Measurements from ENCODE around the gene REEP2.

DNA sequence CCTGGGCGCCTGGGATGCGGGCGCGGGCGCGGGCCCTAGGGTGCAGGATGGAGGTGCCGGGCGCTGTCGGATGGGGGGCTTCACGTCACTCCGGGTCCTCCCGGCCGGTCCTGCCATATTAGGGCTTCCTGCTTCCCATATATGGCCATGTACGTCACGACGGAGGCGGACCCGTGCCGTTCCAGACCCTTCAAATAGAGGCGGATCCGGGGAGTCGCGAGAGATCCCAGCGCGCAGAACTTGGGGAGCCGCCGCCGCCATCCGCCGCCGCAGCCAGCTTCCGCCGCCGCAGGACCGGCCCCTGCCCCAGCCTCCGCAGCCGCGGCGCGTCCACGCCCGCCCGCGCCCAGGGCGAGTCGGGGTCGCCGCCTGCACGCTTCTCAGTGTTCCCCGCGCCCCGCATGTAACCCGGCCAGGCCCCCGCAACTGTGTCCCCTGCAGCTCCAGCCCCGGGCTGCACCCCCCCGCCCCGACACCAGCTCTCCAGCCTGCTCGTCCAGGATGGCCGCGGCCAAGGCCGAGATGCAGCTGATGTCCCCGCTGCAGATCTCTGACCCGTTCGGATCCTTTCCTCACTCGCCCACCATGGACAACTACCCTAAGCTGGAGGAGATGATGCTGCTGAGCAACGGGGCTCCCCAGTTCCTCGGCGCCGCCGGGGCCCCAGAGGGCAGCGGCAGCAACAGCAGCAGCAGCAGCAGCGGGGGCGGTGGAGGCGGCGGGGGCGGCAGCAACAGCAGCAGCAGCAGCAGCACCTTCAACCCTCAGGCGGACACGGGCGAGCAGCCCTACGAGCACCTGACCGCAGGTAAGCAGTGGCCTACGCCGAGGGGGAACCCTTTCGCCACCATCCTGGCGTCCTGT is 26.6 kb downstream of the REEP2 start, which contains the start of gene EGR1:
- TF ChIP-seq, protein P1, sequence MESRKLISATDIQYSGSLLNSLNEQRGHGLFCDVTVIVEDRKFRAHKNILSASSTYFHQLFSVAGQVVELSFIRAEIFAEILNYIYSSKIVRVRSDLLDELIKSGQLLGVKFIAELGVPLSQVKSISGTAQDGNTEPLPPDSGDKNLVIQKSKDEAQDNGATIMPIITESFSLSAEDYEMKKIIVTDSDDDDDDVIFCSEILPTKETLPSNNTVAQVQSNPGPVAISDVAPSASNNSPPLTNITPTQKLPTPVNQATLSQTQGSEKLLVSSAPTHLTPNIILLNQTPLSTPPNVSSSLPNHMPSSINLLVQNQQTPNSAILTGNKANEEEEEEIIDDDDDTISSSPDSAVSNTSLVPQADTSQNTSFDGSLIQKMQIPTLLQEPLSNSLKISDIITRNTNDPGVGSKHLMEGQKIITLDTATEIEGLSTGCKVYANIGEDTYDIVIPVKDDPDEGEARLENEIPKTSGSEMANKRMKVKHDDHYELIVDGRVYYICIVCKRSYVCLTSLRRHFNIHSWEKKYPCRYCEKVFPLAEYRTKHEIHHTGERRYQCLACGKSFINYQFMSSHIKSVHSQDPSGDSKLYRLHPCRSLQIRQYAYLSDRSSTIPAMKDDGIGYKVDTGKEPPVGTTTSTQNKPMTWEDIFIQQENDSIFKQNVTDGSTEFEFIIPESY (IDR thresholded peaks at IDR 0.05) = no peak
- TF ChIP-seq SP1 (IDR thresholded peaks at IDR 0.05) (no peak), YY1 (IDR thresholded peaks at IDR 0.05) (peak; percentile 28), RAD21 (IDR thresholded peaks at IDR 0.05) (no peak), EGR1 (IDR thresholded peaks at IDR 0.05; ENCODE audit: low read depth in 2 of 2) (peak; percentile 17 to 44), GABPA (IDR thresholded peaks at IDR 0.05 in 1 of 2, conservative IDR thresholded peaks at IDR 0.05 in 1 of 2) (no peak)
- TF ChIP-seq, protein P2, sequence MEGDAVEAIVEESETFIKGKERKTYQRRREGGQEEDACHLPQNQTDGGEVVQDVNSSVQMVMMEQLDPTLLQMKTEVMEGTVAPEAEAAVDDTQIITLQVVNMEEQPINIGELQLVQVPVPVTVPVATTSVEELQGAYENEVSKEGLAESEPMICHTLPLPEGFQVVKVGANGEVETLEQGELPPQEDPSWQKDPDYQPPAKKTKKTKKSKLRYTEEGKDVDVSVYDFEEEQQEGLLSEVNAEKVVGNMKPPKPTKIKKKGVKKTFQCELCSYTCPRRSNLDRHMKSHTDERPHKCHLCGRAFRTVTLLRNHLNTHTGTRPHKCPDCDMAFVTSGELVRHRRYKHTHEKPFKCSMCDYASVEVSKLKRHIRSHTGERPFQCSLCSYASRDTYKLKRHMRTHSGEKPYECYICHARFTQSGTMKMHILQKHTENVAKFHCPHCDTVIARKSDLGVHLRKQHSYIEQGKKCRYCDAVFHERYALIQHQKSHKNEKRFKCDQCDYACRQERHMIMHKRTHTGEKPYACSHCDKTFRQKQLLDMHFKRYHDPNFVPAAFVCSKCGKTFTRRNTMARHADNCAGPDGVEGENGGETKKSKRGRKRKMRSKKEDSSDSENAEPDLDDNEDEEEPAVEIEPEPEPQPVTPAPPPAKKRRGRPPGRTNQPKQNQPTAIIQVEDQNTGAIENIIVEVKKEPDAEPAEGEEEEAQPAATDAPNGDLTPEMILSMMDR (IDR thresholded peaks at IDR 0.05; ENCODE audit: low read depth, low read length, missing input control) = no peak
- TF ChIP-seq, protein P3, sequence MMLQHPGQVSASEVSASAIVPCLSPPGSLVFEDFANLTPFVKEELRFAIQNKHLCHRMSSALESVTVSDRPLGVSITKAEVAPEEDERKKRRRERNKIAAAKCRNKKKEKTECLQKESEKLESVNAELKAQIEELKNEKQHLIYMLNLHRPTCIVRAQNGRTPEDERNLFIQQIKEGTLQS (IDR thresholded peaks at IDR 0.05) = no peak
- TF ChIP-seq, protein P4, sequence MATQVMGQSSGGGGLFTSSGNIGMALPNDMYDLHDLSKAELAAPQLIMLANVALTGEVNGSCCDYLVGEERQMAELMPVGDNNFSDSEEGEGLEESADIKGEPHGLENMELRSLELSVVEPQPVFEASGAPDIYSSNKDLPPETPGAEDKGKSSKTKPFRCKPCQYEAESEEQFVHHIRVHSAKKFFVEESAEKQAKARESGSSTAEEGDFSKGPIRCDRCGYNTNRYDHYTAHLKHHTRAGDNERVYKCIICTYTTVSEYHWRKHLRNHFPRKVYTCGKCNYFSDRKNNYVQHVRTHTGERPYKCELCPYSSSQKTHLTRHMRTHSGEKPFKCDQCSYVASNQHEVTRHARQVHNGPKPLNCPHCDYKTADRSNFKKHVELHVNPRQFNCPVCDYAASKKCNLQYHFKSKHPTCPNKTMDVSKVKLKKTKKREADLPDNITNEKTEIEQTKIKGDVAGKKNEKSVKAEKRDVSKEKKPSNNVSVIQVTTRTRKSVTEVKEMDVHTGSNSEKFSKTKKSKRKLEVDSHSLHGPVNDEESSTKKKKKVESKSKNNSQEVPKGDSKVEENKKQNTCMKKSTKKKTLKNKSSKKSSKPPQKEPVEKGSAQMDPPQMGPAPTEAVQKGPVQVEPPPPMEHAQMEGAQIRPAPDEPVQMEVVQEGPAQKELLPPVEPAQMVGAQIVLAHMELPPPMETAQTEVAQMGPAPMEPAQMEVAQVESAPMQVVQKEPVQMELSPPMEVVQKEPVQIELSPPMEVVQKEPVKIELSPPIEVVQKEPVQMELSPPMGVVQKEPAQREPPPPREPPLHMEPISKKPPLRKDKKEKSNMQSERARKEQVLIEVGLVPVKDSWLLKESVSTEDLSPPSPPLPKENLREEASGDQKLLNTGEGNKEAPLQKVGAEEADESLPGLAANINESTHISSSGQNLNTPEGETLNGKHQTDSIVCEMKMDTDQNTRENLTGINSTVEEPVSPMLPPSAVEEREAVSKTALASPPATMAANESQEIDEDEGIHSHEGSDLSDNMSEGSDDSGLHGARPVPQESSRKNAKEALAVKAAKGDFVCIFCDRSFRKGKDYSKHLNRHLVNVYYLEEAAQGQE (IDR thresholded peaks at IDR 0.05) = no peak

Data from liver (tissue), 3 donors.